ENCODE results near the gene LPCAT1. TPM values are rescaled to one million over a fixed set of nuclear protein-coding genes. Genes with fewer than 3 reads are reported as not detected.

LPCAT1 gene
- total RNA-seq, 1 donor from 2014 or later = 74.8 TPM

DNA sequence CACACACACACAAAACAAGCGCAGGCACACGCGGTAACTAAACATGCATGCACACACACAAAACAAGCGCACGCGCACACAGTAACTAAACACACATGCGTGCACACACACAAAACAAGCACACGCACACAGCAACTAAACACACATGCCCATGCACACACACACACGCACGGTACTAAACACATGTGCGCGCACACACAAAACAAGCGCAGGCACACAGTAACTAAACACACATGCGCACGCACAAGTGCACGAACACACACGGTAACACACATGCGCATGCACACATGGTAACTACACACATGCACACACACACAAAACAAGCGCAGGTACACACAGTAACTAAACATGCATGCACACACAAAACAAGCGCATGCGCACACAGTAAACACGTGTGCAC, 58.6 kb downstream of the LPCAT1 start:
- TF ChIP-seq, protein P1, sequence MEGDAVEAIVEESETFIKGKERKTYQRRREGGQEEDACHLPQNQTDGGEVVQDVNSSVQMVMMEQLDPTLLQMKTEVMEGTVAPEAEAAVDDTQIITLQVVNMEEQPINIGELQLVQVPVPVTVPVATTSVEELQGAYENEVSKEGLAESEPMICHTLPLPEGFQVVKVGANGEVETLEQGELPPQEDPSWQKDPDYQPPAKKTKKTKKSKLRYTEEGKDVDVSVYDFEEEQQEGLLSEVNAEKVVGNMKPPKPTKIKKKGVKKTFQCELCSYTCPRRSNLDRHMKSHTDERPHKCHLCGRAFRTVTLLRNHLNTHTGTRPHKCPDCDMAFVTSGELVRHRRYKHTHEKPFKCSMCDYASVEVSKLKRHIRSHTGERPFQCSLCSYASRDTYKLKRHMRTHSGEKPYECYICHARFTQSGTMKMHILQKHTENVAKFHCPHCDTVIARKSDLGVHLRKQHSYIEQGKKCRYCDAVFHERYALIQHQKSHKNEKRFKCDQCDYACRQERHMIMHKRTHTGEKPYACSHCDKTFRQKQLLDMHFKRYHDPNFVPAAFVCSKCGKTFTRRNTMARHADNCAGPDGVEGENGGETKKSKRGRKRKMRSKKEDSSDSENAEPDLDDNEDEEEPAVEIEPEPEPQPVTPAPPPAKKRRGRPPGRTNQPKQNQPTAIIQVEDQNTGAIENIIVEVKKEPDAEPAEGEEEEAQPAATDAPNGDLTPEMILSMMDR (IDR thresholded peaks at IDR 0.05; ENCODE audit: unreplicated experiment) = no peak
- Mint-ChIP-seq H3K9me3 (peaks cover 10% of the 10 kb centered on the region), H3K4me1 (no peaks in the 10 kb centered on the region), H3K27me3 (ENCODE audit: low read depth) (no peaks in the 10 kb centered on the region), H3K27ac (no peak overlapping the region), H3K36me3 (peaks cover 55% of the 10 kb centered on the region), H3K4me3 (no peak overlapping the region)
- no peak for DNase-seq (ENCODE audit: low spot score in 2 of 2, unreplicated experiment in 2 of 2)

DNA sequence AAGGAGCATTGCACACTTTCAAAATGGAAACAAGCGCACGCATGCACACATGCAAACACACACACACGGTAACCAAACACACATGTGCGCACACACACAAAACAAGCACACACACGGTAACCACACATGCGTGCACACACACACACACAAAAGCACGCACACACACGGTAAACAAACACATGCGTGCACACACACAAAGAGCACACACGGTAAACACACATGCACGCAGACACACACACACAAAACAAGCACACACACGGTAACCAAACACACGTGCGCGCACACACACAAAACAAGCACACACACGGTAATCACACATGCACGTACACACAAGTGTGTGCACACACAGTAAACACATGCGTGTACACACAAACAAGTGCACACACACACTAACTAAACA, 59.2 kb downstream of the LPCAT1 start:
- TF ChIP-seq, protein P1 (IDR thresholded peaks at IDR 0.05; ENCODE audit: unreplicated experiment) = no peak
- no peak for DNase-seq (ENCODE audit: low spot score in 2 of 2, unreplicated experiment in 2 of 2)
- Mint-ChIP-seq H3K4me1 (no peaks in the 10 kb centered on the region), H3K9me3 (peaks cover 10% of the 10 kb centered on the region), H3K27me3 (ENCODE audit: low read depth) (no peaks in the 10 kb centered on the region), H3K36me3 (peaks cover 57% of the 10 kb centered on the region), H3K4me3 (no peak overlapping the region), H3K27ac (no peak overlapping the region)

DNA sequence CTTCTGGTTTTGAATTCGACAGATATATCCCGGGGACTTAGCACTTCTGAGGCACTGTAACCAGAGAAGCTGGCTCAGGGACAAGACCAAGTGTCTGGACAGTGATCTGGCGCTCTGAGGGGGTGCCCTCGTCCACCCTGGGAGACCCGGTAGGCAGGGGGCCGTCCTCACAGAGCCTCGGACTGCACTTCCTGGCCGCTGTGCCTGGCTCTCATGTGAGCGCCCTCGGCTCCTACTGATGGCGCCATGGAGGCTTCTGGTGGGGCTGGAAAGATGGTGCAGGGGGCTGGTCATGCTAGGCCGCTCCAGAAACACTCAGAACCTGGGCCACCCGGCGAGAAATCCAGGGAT, 59.7 kb downstream of the LPCAT1 start:
- no peak overlapping the region for H3K27ac Mint-ChIP-seq
- peaks cover 10% of the 10 kb centered on the region for H3K9me3 Mint-ChIP-seq
- peaks cover 57% of the 10 kb centered on the region for H3K36me3 Mint-ChIP-seq

DNA sequence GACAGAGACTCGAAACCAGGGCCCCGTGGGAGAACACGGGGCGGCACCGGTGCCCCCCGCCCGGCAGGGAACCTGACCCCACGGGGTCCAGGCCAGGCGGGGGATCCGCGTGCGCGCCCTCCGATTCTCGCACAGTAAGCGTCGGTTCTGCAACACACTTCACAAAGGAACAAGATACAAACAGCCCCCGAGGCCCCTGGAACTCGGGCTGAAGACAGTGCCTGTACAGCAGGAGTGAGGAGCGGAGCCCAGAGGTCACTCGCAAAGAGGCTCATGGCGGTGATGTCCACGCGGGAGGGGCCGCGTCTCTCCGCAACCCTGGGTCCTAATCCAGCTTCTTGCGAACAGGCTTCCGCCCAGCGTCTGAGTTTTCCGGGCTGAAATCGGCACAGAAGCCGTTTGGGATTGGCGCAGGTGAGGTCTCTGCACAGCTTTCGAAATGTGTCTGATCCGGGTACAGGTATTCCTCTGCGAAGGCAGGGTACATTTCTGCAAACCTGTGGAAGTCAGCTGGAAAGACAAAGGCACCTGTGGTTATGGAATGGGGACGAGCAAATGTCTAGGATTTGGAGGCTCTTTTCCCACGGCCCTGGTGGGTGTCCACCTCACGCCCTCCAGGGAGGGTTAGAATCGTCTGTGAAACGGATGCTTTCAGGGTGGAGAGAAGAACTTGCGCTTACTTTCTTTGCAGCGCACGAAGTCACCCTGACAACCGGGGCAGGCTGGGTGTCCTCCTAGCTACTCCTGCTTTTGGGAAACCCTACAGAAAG, 60.2 kb downstream of the LPCAT1 start:
- H3K4me1 Mint-ChIP-seq = no peaks in the 10 kb centered on the region
- H3K27ac Mint-ChIP-seq = no peak overlapping the region
- peaks cover 59% of the 10 kb centered on the region for H3K36me3 Mint-ChIP-seq
- TF ChIP-seq, protein P1 (IDR thresholded peaks at IDR 0.05; ENCODE audit: unreplicated experiment) = no peak
- H3K4me3 Mint-ChIP-seq = no peak overlapping the region
- peaks cover 11% of the 10 kb centered on the region for H3K9me3 Mint-ChIP-seq
- no peak for DNase-seq (ENCODE audit: low spot score in 2 of 2, unreplicated experiment in 2 of 2)
- H3K27me3 Mint-ChIP-seq (ENCODE audit: low read depth) = no peaks in the 10 kb centered on the region

More for the DNA sequence above, 59.7 kb downstream of the LPCAT1 start:
- DNase-seq (ENCODE audit: low spot score in 2 of 2, unreplicated experiment in 2 of 2) = no peak
- Mint-ChIP-seq H3K4me3 (no peak overlapping the region), H3K4me1 (no peaks in the 10 kb centered on the region), H3K27me3 (ENCODE audit: low read depth) (no peaks in the 10 kb centered on the region)
- TF ChIP-seq, protein P1 (IDR thresholded peaks at IDR 0.05; ENCODE audit: unreplicated experiment) = no peak

DNA sequence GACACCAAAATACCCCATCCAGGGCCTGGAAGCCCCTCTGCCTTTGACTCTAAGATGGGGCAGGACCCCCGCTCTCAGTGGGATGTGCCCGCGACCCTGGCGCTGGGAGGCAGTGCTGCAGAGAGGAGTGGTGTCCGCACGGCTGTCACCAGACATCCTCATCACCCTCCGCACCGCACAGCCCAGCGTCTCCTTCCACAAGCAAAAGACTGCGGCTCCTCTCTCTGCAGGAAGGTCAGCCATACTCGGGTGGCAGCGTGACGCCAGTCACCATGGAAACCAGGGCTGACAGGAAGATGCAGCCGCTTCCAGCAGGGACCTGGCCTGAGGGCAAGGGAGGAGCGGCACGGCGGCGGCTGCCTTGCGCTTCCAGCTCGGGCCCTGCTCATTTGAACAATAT, 61.4 kb downstream of the LPCAT1 start:
- Mint-ChIP-seq H3K4me1 (no peaks in the 10 kb centered on the region), H3K4me3 (no peak overlapping the region), H3K27ac (no peak overlapping the region), H3K36me3 (peaks cover 63% of the 10 kb centered on the region), H3K9me3 (peaks cover 16% of the 10 kb centered on the region), H3K27me3 (ENCODE audit: low read depth) (no peaks in the 10 kb centered on the region)
- DNase-seq (ENCODE audit: low spot score in 2 of 2, unreplicated experiment in 2 of 2) = no peak
- TF ChIP-seq, protein P1 (IDR thresholded peaks at IDR 0.05; ENCODE audit: unreplicated experiment) = no peak

Measured in mesothelial cell of epicardium (in vitro differentiated cells).